GM18951 (cell line): Measurements from ENCODE around the gene EFR3B.
"Not testable (repeated sequence)": the region's sequence is repeated elsewhere in the genome, so short reads cannot be mapped to it uniquely, and the experiment has no call there.

Experiments
- POLR2A ChIP-seq: IDR thresholded peaks from 4 replicates; pipeline ENCODE4 v1.6.1; 2011; ENCODE audit warnings: mild to moderate bottlenecking; ENCODE audit not compliant: insufficient read length, insufficient read depth; ENCODE audit errors: extremely low read depth
- in situ Hi-C: fragments of 300-500 bp; cut with MboI; formaldehyde crosslinking; loops from one replicate; pipeline ENCODE4 v1.12.0; 2022; ENCODE audit warnings: low sequenced_read_pairs, mixed read lengths, inconsistent platforms; ENCODE audit not compliant: unreplicated experiment

EFR3B gene

DNA sequence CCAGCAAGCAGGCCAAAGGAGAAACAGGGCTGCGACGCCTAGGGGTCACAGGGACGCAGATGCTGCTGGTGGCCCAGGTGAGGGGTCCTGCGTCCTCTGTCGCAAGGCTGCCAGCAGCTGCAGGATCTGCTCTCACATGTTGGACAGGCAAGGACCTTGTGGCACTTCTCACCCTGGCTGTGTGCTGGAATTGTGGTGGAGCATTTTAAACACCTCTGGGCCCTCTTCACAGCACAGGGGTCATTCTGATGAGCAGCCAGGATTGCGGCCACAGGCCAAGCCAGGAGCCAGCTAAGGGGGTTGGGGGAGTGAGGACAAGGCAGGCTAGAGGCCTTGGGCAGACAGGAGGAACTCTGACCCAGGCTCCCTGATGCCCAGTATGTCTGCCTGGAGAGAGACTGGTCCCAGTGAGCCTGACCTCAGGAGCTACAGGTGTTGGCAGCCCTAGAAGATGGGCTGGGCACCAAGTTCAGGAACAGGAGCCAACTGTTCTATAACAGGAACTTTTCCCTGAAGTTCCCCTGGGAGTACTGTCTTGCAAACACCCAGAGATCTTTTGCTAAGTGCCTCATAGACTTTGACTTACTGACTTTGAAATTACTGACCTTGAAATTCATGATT lies 40.2 kb downstream of the EFR3B start:
- TF ChIP-seq POLR2A: no peak
- in situ Hi-C loops: no loop called here

DNA sequence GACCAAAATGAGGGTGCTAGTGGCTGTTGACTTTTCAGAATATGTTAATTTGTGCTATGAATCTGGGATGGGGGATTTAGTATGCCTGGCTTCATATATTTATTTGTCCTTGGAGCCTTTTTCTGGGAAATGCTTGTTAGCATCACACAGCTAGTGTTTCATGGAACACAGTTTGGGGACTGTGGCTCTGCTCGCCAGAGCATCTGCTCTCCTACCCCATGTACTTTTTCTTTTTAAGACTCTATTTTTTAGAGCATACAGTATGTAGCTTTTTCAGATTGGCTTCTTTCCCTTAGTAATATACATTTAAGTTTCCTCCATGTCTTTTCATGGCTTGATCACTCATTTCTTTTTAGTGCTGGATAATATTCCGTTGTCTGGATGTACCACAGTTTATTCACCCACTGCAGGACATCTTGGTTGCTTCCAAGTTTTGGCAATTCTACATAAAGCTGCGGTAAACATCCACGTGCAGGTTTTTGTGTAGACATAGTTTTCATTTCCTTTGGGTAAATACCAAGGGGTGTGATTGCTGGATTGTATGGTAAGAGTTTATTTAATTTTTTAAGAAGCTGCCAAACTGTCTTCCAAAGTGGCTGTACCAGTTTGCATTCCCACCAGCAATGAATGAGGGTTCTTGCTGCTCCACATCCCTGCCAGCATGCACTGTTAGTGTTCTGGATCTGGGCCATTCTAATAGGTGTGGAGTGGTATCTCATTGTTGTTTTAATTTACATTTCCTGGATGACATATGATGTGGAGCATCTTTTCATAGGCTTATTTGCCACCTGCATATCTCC lies 44.1 kb downstream of the EFR3B start:
- in situ Hi-C loops: no loop called here
- no peak for TF ChIP-seq POLR2A

DNA sequence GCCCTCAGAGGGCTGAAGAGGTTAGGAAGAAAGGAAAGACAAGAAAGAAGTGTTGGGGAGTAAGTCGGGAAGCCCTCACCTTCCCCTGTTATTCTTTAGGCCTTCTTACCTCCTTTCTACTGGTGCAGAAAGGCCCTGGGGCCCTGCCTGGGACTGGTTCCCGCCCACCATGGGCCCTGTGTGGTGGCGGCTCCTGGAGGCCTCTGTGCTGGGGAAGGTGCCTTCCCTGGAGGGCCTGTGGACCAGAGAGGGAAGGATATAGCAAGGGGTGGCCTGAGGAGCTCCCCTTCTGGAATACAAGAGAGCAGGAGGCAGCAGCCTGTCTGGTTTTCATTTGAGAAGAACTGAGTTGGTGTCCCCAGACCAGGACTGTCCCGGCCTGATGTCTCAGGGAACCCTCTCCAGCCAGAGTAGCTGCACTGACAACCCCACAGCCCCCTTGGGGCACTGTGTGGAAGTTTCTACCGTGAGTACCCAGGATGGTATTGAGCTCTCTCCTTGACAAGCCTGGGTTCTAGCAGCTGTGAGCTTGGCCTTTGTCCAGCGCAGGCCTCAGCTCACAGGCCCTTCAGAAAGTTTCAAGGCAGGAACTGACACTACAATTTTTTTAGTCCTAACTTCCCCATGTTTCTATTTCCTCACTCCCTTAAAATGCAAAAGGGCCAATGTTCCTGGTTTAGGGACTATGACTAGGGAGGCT lies 47.1 kb downstream of the EFR3B start:
- in situ Hi-C loops: no loop called here
- no peak for TF ChIP-seq POLR2A

DNA sequence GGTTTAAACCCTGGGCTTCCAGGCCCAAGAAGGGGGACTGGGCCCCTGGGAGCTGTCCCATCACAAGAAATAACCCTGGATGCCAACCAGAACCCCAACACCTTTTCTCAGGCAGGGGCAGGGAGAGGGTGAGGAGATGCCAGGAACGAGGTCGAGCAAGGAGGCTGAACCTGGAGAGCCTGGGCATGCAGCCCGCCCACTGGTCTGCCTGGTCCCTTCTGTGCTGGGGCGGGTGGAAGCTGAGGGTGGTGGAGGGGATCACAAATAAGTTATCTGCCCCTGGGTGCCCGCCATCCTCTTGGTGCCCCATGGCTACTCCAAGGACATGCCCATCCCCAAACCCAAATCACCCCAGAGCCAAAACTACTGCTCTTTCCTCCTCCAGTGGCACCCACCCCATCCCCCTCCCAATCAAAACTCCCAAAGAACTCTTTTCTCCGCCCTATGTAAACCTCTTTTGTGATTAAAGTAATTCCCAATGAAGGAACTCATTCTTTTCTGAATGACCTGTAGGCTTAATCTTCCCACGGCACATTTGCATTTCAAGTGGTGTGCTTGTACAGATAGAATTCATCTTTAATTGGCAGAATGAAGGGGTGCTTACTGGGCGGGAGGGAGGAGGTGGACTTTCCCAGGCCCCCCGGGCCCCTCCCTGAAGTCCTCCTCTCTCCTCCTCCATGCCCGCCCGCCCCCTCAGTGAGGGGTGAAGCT lies 47.9 kb downstream of the EFR3B start:
- TF ChIP-seq POLR2A: no peak
- in situ Hi-C loops: no loop called here

DNA sequence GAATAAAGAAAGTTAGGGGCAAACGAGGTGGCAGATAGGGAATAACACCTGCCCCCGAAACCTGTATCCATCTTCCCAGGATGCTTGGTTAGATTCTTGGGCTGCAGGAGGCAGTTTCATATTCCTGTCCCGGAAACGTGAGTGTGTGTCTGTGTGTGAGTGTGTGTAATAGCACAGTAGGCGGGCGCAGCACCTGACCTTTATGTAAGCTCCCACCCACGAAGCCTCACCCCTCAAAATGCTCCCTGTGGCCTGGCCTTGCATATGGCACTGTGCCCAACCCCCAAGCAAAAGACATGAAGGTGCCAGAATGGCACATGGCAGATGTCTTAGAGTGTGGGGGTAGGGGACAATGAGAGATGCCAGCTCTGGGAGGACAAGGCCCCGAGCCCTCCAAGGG lies 48.9 kb downstream of the EFR3B start:
- no peak for TF ChIP-seq POLR2A
- in situ Hi-C loops: no loop called here

DNA sequence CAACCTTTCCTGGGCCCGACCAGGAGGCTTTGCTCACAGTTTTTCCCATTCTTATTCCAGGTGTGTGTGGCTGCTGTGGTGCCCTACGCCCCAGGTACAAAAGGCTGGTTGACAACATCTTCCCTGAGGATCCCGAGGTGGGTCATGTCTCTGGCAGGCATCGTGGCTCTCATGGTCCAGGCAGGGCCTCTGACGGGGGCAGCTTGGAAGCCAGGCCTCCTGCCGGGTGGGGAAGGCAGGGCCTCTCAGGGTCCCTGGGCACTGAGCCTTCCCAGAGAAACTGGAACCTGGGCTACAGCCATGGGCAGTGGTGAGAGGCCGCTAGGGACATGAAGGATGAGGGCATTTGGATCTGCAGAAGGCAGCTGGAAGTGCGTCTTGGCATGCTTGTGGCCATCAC lies 49.4 kb downstream of the EFR3B start:
- in situ Hi-C loops: no loop called here

DNA sequence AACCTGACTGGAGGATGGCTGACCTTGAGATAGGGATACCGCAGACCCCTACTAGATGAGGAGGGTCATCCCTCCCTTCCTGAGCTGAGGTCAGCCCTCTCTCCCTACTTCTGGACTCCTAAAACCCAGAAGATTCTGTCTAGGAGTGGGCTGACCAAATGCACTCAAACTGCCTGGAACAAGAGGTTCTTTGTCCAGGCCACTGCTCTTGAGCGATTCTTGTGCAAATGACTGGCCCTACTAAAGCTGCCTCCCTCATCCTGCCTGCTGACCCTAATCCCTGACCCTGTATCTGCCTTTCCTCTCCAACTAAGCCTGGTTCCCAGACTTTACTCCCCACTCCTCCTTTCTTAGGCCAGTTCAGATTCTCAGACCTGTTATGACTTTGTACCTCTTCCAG lies 56.2 kb downstream of the EFR3B start:
- in situ Hi-C loops: no loop called here
- no peak for TF ChIP-seq POLR2A

More for the DNA sequence above, 49.4 kb downstream of the EFR3B start:
- TF ChIP-seq POLR2A: no peak

DNA sequence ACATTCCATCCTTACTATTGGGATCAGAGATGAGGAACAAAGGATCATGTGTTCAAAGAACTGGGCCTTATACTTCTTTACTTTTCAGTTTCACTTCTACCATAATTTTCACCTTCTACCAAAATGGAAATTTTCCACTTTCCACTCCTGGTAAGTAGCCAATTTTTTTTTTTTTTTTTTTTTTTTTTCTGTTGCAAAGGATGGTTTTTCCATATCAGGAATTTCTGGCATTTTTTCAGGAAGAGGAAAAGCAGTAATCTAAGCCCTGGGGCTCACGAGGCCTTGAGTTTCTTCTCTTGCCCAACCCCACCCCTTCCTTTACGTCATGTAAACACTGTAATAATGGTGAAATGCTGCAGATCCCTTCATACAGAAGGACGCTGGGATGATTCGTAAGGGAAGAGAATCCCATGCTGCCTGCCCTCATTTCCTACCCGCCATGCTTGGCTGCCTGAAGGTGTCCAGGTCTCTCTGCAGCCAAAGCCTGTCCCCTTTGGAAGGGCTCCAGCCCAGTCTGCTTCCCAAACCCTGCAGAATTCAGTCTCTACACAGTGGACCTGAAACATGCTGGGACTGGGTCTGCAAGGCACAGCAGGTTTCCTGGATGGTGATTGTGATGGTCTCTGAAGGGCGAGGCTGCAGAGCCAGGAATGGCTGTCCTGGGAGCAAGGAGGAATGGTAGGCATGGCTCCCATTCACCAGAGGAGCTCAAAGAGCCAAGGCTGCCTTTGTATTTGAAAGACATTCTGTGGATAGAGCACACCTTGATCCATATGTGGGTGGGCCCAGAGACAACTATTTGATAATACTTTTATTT lies 57.0 kb downstream of the EFR3B start:
- TF ChIP-seq POLR2A: no peak
- in situ Hi-C loops: no loop called here

DNA sequence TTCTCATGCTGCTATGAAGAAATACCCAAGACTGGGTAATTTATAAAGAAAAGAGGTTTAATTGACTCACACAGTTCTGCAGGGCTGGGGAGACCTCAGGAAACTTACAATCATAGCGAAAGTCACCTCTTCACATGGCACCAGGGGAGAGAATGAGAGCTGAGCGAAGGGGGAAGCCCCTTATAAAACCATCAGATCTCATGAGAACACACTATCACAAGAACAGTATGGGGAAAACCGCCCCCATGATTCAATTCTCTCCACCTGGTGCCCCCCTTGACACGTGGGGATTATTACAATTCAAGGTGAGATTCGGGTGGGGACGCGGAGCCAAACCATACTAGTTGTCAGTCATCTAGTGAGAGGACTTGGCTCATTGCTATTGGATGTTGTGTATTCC lies 60.5 kb downstream of the EFR3B start:
- in situ Hi-C loops: not testable (repeated sequence)

DNA sequence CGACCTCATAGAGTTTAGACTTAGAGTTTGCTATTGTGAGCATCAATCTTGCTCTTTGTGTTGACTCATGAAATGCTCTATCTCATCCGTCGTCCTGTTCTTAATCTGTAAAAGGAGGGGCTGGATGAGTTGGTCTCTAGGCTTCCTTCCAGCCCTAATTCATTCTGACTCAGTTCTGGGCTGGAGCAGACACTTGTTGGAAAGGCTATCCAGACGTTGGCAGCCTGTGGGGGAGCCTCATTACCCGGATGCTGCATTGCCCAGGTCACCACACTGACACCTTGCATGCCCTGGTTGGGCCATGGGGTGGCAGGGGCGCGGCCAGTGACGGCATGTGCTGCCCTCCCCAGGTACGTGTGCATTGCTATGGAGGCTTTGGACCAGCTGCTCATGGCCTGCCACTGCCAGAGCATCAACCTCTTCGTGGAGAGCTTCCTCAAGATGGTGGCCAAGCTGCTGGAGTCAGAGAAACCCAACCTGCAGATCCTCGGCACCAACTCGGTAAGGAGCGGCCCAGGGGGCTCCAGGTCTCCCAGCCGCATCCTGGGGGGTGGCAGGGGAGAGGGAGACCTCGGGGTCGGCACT lies 61.5 kb downstream of the EFR3B start:
- in situ Hi-C loops: no loop called here
- TF ChIP-seq POLR2A: no peak

DNA sequence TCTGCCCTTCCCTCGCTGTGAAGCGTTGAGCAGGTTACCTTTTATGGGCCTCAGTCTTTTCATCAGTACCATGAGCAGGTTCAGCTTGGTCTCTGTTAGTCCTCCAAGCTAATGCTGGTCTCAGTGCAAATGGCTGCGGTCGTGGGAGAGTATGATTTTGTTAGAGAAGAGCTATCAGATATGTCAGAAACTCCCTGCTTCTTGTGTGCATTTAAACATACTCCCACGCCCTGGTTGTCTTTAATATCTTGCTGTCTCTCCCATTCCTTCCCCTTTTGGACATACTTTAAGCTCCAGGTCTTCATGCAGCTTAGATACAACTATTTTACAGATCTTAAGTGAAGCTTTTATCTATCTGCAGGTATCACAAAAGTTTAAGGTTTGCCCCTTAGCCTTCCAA lies 62.9 kb downstream of the EFR3B start:
- TF ChIP-seq POLR2A: no peak
- in situ Hi-C loops: no loop called here

DNA sequence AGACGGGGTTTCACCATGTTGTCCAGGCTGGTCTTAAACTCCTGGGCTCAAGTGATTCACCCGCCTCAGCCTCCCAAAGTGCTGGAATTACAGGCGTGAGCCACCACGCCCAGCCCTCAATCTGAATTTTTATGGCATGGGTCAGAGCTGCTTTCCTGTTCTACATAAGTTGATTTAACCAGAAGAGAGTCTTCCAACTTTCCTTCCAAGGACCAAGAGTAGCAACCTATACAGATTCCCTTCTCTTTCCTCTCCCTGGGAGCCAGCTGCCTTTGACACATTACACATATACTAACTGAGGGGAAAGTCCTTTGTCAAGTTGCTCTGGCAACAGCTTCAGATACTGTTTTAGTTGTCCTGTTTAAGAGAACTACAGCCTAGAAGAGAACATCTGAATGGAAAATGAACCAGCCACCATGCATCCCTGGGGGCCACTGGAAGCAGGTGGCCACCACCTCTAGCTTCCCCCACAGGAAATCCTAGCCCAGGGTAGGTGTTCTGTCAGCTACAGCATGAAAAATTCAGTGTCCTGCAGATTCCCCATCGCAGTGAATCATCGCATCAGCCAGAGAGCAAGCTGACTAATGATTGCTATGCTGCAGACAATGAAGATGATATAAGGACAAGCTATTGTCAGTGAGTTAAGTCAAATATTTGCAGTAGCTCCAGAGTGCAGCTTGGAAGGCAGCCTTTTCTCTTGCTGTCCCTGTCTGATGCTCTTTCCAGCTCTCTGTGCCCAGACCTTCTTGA lies 63.6 kb downstream of the EFR3B start:
- in situ Hi-C loops: no loop called here
- no peak for TF ChIP-seq POLR2A
